Measurements from ENCODE around the gene CSNK1A1.

DNA sequence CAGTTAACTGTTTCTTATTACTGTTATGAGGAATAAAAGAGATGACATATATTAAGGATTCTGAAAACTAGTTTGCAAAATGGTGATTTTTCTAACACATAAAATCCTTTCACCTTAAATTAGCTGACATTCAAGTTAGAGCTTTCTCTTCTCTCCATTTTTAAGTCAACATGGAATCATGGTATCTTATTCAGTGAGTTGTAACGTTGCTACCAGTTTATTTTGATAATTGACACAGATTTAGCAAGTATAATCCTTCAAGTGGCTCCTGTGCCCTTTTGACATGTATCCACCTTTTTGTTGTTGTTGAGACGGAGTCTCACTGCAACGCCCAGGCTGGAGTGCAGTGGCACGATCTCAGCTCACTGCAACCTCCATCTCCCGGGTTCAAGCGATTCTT, 58.5 kb downstream of the CSNK1A1 start:
- TF ChIP-seq CTCF (IDR thresholded peaks at IDR 0.05) (no peak), EZH2phosphoT487 (IDR thresholded peaks at IDR 0.05) (no peak), EZH2 (IDR thresholded peaks at IDR 0.05) (no peak)
